OCI-M2 (cell line): ENCODE results near the gene FAM200C.
A peak's percentile ranks its signal among the peaks of the same experiment; 100 is the strongest.
"Not testable (repeated sequence)": the region's sequence is repeated elsewhere in the genome, so short reads cannot be mapped to it uniquely, and the experiment has no call there.

Experiments used
- DNase-seq: peaks from one replicate; lab custom pipeline; 2025; ENCODE audit not compliant: unreplicated experiment; lab: John Stamatoyannopoulos, UW

FAM200C gene

GRCh38 chr5:160399402-160400353, at the start of gene FAM200C:
TSS of gene FAM200C (minus strand) at chr5:160400054. CDS start at chr5:160395490, 4,564 bp downstream.
- DNase-seq = peak; percentile 34

- DNase-seq = no peak
Measured at GRCh38 chr5:160449458-160449857, 49.6 kb upstream of the FAM200C start.

- DNase-seq = no peak
Measured at GRCh38 chr5:160448886-160449285, 49.0 kb upstream of the FAM200C start.

- no peak for DNase-seq
Measured at GRCh38 chr5:160445751-160446150, 45.9 kb upstream of the FAM200C start.

- no peak for DNase-seq
Measured at GRCh38 chr5:160445132-160445531, 45.3 kb upstream of the FAM200C start.

- no peak for DNase-seq
Measured at GRCh38 chr5:160444407-160444806, 44.6 kb upstream of the FAM200C start.

GRCh38 chr5:160442824-160443431, 43.1 kb upstream of the FAM200C start:
- no peak for DNase-seq

- DNase-seq = no peak
Measured at GRCh38 chr5:160441311-160441781, 41.5 kb upstream of the FAM200C start.

GRCh38 chr5:160439205-160439600, 39.3 kb upstream of the FAM200C start:
- peak; percentile 72 for DNase-seq

GRCh38 chr5:160438316-160439204, 38.7 kb upstream of the FAM200C start:
- DNase-seq = peak; percentile 25

- no peak for DNase-seq
Measured at GRCh38 chr5:160437271-160437670, 37.4 kb upstream of the FAM200C start.

GRCh38 chr5:160436661-160437060, 36.8 kb upstream of the FAM200C start:
- DNase-seq = not testable (repeated sequence)

GRCh38 chr5:160436017-160436416, 36.2 kb upstream of the FAM200C start:
- no peak for DNase-seq

- DNase-seq = no peak
Measured at GRCh38 chr5:160435532-160435931, 35.7 kb upstream of the FAM200C start.

- no peak for DNase-seq
Measured at GRCh38 chr5:160434022-160434531, 34.2 kb upstream of the FAM200C start.

- DNase-seq = no peak
Measured at GRCh38 chr5:160432787-160433186, 32.9 kb upstream of the FAM200C start.

- DNase-seq = no peak
Measured at GRCh38 chr5:160432196-160432595, 32.3 kb upstream of the FAM200C start.

- DNase-seq = no peak
Measured at GRCh38 chr5:160427607-160428006, 27.8 kb upstream of the FAM200C start.

- DNase-seq = no peak
Measured at GRCh38 chr5:160423099-160423498, 23.2 kb upstream of the FAM200C start.

- peak; percentile 80 for DNase-seq
Measured at GRCh38 chr5:160421625-160422258, 21.9 kb upstream of the FAM200C start, which contains the start of gene PTTG1. TSS of gene PTTG1 (plus strand) at chr5:160421855. CDS start at chr5:160422313, 458 bp downstream.
